HepG2 (cell line): ENCODE measurements around the gene ZNF652. TPM values are rescaled to one million over a fixed set of nuclear protein-coding genes. Genes with fewer than 3 reads are reported as not detected.

Source experiments
- SNAI1 ChIP-seq: sonication (generic); formaldehyde crosslinking; IDR thresholded peaks from 2 replicates; pipeline ENCODE4 v1.5.0; 2020; ENCODE audit warnings: mild to moderate bottlenecking, missing genetic modification reagents, borderline replicate concordance
- ZNF143 ChIP-seq: sonication (generic); formaldehyde crosslinking; IDR thresholded peaks from 2 replicates; pipeline ENCODE4 v1.4.0; 2020; ENCODE audit warnings: missing genetic modification reagents
- ZNF33A ChIP-seq: sonication (generic); formaldehyde crosslinking; IDR thresholded peaks from 2 replicates; pipeline ENCODE4 v1.5.1; 2020; ENCODE audit warnings: missing genetic modification reagents, mild to moderate bottlenecking, moderate library complexity, borderline replicate concordance
- polyA plus RNA-seq, 8 experiments: library from polyadenylated mRNA; depleted of rRNA in 3 of 8; stranded (reverse) in 7 of 8; unstranded in 1 of 8; fragments of >200 nt; fragmentation: Illumina TruSeq in 4 of 8; extraction: Trizol in 4 of 8; gene quantifications; 2 replicates each; pipeline versions ENCODE4 v1.2.1 to v1.2.3, GENCODE V29; 2011 to 2016; ENCODE audit warnings: low read depth in 4 of 8, missing spikeins in 1 of 8, mixed read lengths in 1 of 8; ENCODE audit not compliant: insufficient read depth in 1 of 8
- total RNA-seq, 5 experiments: library from RNA; depleted of rRNA; stranded (reverse); fragments of >200 nt; fragmentation: Illumina TruSeq; extraction: Trizol; gene quantifications; 2 replicates each; pipeline ENCODE4 v1.2.3, GENCODE V29; 2016; ENCODE audit warnings: low read depth in 1 of 5
- TF ChIP-seq, protein P1 (sequence below), 2 experiments: sonication (generic) in 1 of 2; formaldehyde crosslinking in 1 of 2; IDR thresholded peaks; 2 replicates each; pipeline versions ENCODE4 v1.6.1 to v1.9.0; 2014 to 2022; ENCODE audit warnings: antibody characterized with exemption in 1 of 2, borderline replicate concordance in 1 of 2, inconsistent platforms in 1 of 2, low read depth in 1 of 2, missing genetic modification reagents in 1 of 2
- TF ChIP-seq, protein P2 (sequence below): fragments of 450-650 bp; IDR thresholded peaks from 2 replicates; pipeline ENCODE4 v1.6.1; 2017
- TF ChIP-seq, protein P3 (sequence below): sonication (generic); formaldehyde crosslinking; IDR thresholded peaks from 2 replicates; pipeline ENCODE4 v1.8.0; 2023; ENCODE audit warnings: mild to moderate bottlenecking, missing genetic modification reagents

The ZNF652 gene
- total and polyA plus RNA-seq, 2 of the 13 experiments (the other 11 are each of a cell fraction or from before 2014, with no cell fraction given), result 16.2 to 30.2 TPM

DNA sequence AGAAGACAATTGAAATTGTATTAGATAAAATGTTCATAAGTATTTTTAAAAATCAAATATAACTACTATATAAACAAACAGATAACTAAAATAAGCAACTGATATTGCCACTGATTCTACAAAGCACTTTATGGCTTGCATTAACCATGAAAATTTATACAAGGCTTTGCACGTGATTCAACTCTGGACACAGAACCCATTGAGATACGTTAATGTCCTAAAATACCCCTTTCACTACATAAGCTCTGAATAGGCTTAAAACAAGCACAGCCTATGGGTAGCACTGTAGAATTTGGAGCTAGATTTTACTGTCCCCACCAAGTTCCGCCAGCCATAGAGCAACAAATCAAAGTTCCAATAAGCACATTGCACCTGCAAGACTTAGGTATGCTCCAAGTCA is 4.5 kb downstream of the ZNF652 start (continued):
- TF ChIP-seq, protein P1, sequence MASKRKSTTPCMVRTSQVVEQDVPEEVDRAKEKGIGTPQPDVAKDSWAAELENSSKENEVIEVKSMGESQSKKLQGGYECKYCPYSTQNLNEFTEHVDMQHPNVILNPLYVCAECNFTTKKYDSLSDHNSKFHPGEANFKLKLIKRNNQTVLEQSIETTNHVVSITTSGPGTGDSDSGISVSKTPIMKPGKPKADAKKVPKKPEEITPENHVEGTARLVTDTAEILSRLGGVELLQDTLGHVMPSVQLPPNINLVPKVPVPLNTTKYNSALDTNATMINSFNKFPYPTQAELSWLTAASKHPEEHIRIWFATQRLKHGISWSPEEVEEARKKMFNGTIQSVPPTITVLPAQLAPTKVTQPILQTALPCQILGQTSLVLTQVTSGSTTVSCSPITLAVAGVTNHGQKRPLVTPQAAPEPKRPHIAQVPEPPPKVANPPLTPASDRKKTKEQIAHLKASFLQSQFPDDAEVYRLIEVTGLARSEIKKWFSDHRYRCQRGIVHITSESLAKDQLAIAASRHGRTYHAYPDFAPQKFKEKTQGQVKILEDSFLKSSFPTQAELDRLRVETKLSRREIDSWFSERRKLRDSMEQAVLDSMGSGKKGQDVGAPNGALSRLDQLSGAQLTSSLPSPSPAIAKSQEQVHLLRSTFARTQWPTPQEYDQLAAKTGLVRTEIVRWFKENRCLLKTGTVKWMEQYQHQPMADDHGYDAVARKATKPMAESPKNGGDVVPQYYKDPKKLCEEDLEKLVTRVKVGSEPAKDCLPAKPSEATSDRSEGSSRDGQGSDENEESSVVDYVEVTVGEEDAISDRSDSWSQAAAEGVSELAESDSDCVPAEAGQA (IDR thresholded peaks at IDR 0.05; ENCODE audit: low read depth), result no peak
- TF ChIP-seq, protein P1 (CRISPR knock-in tag; IDR thresholded peaks at IDR 0.05; ENCODE audit: borderline replicate concordance), result no peak
- TF ChIP-seq ZNF143 (CRISPR knock-in tag) (no peak), ZNF33A (CRISPR knock-in tag) (no peak), SNAI1 (CRISPR knock-in tag) (no peak)
- TF ChIP-seq, protein P2, sequence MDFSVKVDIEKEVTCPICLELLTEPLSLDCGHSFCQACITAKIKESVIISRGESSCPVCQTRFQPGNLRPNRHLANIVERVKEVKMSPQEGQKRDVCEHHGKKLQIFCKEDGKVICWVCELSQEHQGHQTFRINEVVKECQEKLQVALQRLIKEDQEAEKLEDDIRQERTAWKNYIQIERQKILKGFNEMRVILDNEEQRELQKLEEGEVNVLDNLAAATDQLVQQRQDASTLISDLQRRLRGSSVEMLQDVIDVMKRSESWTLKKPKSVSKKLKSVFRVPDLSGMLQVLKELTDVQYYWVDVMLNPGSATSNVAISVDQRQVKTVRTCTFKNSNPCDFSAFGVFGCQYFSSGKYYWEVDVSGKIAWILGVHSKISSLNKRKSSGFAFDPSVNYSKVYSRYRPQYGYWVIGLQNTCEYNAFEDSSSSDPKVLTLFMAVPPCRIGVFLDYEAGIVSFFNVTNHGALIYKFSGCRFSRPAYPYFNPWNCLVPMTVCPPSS, result no peak
- TF ChIP-seq, protein P3, sequence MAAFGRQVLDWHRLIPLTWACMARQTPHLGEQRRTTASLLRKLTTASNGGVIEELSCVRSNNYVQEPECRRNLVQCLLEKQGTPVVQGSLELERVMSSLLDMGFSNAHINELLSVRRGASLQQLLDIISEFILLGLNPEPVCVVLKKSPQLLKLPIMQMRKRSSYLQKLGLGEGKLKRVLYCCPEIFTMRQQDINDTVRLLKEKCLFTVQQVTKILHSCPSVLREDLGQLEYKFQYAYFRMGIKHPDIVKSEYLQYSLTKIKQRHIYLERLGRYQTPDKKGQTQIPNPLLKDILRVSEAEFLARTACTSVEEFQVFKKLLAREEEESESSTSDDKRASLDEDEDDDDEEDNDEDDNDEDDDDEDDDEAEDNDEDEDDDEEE (CRISPR knock-in tag), result no peak
